GM19240 (cell line): ENCODE results near the gene PIH1D2.
A peak's percentile ranks its signal among the peaks of the same experiment; 100 is the strongest.
"Not testable (repeated sequence)": the region's sequence is repeated elsewhere in the genome, so short reads cannot be mapped to it uniquely, and the experiment has no call there.

ENCODE experiments used
- DNase-seq: peaks from one replicate; pipeline ENCODE4 v3.0.0; 2011; ENCODE audit warnings: low spot score; ENCODE audit not compliant: insufficient read length

PIH1D2 gene

GRCh38 chr11:112057170-112057569, 16.6 kb downstream of the PIH1D2 start:
- no peak for DNase-seq

- DNase-seq: no peak
Observed at GRCh38 chr11:112051768-112052167, 22.0 kb downstream of the PIH1D2 start.

- no peak for DNase-seq
Observed at GRCh38 chr11:112050721-112051120, 23.1 kb downstream of the PIH1D2 start.

GRCh38 chr11:112049777-112050176, 24.0 kb downstream of the PIH1D2 start:
- no peak for DNase-seq

- not testable (repeated sequence) for DNase-seq
Observed at GRCh38 chr11:112048256-112048655, 25.6 kb downstream of the PIH1D2 start.

GRCh38 chr11:112046647-112047046, 27.2 kb downstream of the PIH1D2 start:
- DNase-seq: not testable (repeated sequence)

GRCh38 chr11:112044961-112045360, 28.9 kb downstream of the PIH1D2 start:
- DNase-seq: no peak

- no peak for DNase-seq
Observed at GRCh38 chr11:112042961-112043304, 30.9 kb downstream of the PIH1D2 start.

GRCh38 chr11:112042161-112042960, 31.5 kb downstream of the PIH1D2 start:
- no peak for DNase-seq

GRCh38 chr11:112037527-112037926, 36.3 kb downstream of the PIH1D2 start:
- DNase-seq: no peak

- no peak for DNase-seq
Observed at GRCh38 chr11:112033902-112034301, 39.9 kb downstream of the PIH1D2 start.

GRCh38 chr11:112029460-112029859, 44.4 kb downstream of the PIH1D2 start:
- no peak for DNase-seq

GRCh38 chr11:112026784-112027410, 46.9 kb downstream of the PIH1D2 start:
- not testable (repeated sequence) for DNase-seq

GRCh38 chr11:112025707-112026106, 48.1 kb downstream of the PIH1D2 start:
- DNase-seq: no peak

- peak; percentile 74 for DNase-seq
Observed at GRCh38 chr11:112024773-112025678, 48.8 kb downstream of the PIH1D2 start, which contains the start of gene DLAT. Gene DLAT (plus strand): TSS chr11:112025408. CDS start chr11:112025473, 65 bp downstream.

- no peak for DNase-seq
Observed at GRCh38 chr11:112024178-112024772, 49.5 kb downstream of the PIH1D2 start.

- no peak for DNase-seq
Observed at GRCh38 chr11:112023104-112023503, 50.7 kb downstream of the PIH1D2 start.

- DNase-seq: no peak
Observed at GRCh38 chr11:112019066-112019465, 54.8 kb downstream of the PIH1D2 start.
